HepG2 (cell line): ENCODE results near the gene DZANK1. TPM values are rescaled to one million over a fixed set of nuclear protein-coding genes. Genes with fewer than 3 reads are reported as not detected.

Source experiments
- ELF3 ChIP-seq: IDR thresholded peaks from 2 replicates; pipeline ENCODE4 v1.6.1; 2016; ENCODE audit warnings: missing genetic modification reagents, missing compliant biosample characterization
- GTF3A ChIP-seq: sonication (generic); formaldehyde crosslinking; conservative IDR thresholded peaks from 2 replicates; pipeline ENCODE4 v1.4.0; 2020; ENCODE audit warnings: mild to moderate bottlenecking, missing genetic modification reagents
- HNRNPK ChIP-seq: fragments of 200-400 bp; formaldehyde crosslinking; IDR thresholded peaks from 2 replicates; pipeline ENCODE4 v1.6.1; 2018; ENCODE audit warnings: low read length, low read depth, moderate library complexity, mild to moderate bottlenecking; ENCODE audit not compliant: poor library complexity, severe bottlenecking
- POLR2G ChIP-seq: fragments of 200-400 bp; formaldehyde crosslinking; IDR thresholded peaks from 2 replicates; pipeline ENCODE4 v1.6.1; 2018; ENCODE audit warnings: mild to moderate bottlenecking, low read depth, low read length, moderate library complexity
- RBAK ChIP-seq: sonication (generic); formaldehyde crosslinking; IDR thresholded peaks from 2 replicates; pipeline ENCODE4 v1.5.1; 2020; ENCODE audit warnings: mild to moderate bottlenecking, missing genetic modification reagents
- SMARCC2 ChIP-seq: fragments of 450-650 bp; IDR thresholded peaks from 2 replicates; pipeline ENCODE4 v1.6.1; 2017; ENCODE audit warnings: antibody characterized with exemption, mild to moderate bottlenecking
- TMF1 ChIP-seq: sonication (generic); formaldehyde crosslinking; IDR thresholded peaks from 2 replicates; pipeline ENCODE4 v1.8.1; 2022; ENCODE audit warnings: low read depth, missing genetic modification reagents
- ZNF274 ChIP-seq: sonication (generic); formaldehyde crosslinking; IDR thresholded peaks from 2 replicates; pipeline ENCODE4 v1.5.1; 2020; ENCODE audit warnings: mild to moderate bottlenecking, missing genetic modification reagents
- ZNF598 ChIP-seq: sonication (generic); formaldehyde crosslinking; IDR thresholded peaks from 2 replicates; pipeline ENCODE4 v1.5.1; 2020; ENCODE audit warnings: mild to moderate bottlenecking, missing genetic modification reagents, borderline replicate concordance
- ZSCAN31 ChIP-seq: sonication (generic); formaldehyde crosslinking; IDR thresholded peaks from 2 replicates; pipeline ENCODE4 v1.5.0; 2020; ENCODE audit warnings: low read depth, mild to moderate bottlenecking, missing genetic modification reagents
- polyA plus RNA-seq, 8 experiments: library from polyadenylated mRNA; depleted of rRNA in 3 of 8; stranded (reverse) in 7 of 8; unstranded in 1 of 8; fragments of >200 nt; fragmentation: Illumina TruSeq in 4 of 8; extraction: Trizol in 4 of 8; gene quantifications; 2 replicates each; pipeline versions ENCODE4 v1.2.1 to v1.2.3, GENCODE V29; 2011 to 2016; ENCODE audit warnings: low read depth in 4 of 8, missing spikeins in 1 of 8, mixed read lengths in 1 of 8; ENCODE audit not compliant: insufficient read depth in 1 of 8
- total RNA-seq, 5 experiments: library from RNA; depleted of rRNA; stranded (reverse); fragments of >200 nt; fragmentation: Illumina TruSeq; extraction: Trizol; gene quantifications; 2 replicates each; pipeline ENCODE4 v1.2.3, GENCODE V29; 2016; ENCODE audit warnings: low read depth in 1 of 5
- TF ChIP-seq, protein P1 (sequence below): sonication (generic); formaldehyde crosslinking; IDR thresholded peaks from 2 replicates; pipeline ENCODE4 v1.4.0; 2020; ENCODE audit warnings: missing genetic modification reagents, borderline replicate concordance
- TF ChIP-seq, protein P2 (sequence below): sonication (generic); formaldehyde crosslinking; IDR thresholded peaks from 2 replicates; pipeline ENCODE4 v1.4.0; 2020; ENCODE audit warnings: missing genetic modification reagents
- TF ChIP-seq, protein P3 (sequence below): sonication (generic); formaldehyde crosslinking; IDR thresholded peaks from 2 replicates; pipeline ENCODE4 v1.8.1; 2023; ENCODE audit warnings: mild to moderate bottlenecking, missing genetic modification reagents
- TF ChIP-seq, protein P4 (sequence below): sonication (generic); formaldehyde crosslinking; IDR thresholded peaks from 2 replicates; pipeline ENCODE4 v1.5.0; 2020; ENCODE audit warnings: mild to moderate bottlenecking, missing genetic modification reagents
- TF ChIP-seq, protein P5 (sequence below): sonication (generic); formaldehyde crosslinking; IDR thresholded peaks from 2 replicates; pipeline ENCODE4 v1.5.1; 2020; ENCODE audit warnings: mild to moderate bottlenecking, missing genetic modification reagents, borderline replicate concordance

DZANK1 gene
- total and polyA plus RNA-seq, 2 of the 13 experiments (the other 11 are each of a cell fraction or from before 2014, with no cell fraction given) = 1.6 to 3.2 TPM

DNA sequence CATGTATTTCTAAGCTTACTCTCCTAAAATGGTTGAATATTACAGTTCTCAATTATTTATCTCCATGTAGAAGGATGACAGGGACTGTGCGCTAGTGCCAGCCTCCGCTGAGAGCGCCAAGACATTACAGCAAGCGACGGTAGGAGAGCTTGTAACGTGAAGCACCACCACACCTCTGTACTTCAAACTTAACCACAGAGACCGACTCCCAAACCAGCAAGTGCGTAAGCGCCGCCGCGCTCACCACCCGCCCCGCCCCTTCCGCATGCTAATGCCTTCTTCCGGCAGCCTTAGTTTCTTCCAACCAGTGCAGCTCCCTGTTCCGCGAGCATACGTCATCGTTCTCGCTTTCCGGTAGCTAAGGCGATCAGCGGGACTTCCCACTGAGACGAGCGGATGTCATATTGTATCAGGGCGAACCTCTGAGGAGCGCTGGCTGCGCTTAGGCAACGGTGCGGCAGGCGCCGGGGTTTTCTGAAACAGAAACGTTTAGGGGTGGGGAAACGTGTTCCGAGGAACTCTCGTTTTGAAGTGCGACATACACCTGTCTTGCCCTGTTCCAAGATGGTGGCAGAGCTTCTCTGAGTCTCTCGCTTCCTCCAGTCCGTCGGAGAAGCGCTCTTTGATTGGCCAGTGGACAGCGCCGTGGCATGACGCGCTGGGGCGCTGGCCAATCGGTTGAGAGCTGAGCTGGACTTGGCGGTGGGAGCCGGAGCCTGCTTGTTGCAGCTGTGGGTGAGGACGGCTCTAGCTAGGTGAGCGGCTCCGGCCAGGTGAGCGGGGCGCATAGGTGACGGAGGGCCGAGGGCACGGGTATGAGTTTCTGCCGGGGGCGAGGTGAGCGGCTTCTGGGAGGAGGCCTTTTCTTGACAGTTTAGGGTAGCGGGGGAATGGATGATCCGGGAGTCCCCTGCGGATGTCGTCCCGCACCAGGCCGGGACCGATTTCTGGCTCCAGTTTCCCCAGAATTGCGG is 40.7 kb upstream of the DZANK1 start, which contains the start of gene SEC23B (continued):
- TF ChIP-seq, protein P1, sequence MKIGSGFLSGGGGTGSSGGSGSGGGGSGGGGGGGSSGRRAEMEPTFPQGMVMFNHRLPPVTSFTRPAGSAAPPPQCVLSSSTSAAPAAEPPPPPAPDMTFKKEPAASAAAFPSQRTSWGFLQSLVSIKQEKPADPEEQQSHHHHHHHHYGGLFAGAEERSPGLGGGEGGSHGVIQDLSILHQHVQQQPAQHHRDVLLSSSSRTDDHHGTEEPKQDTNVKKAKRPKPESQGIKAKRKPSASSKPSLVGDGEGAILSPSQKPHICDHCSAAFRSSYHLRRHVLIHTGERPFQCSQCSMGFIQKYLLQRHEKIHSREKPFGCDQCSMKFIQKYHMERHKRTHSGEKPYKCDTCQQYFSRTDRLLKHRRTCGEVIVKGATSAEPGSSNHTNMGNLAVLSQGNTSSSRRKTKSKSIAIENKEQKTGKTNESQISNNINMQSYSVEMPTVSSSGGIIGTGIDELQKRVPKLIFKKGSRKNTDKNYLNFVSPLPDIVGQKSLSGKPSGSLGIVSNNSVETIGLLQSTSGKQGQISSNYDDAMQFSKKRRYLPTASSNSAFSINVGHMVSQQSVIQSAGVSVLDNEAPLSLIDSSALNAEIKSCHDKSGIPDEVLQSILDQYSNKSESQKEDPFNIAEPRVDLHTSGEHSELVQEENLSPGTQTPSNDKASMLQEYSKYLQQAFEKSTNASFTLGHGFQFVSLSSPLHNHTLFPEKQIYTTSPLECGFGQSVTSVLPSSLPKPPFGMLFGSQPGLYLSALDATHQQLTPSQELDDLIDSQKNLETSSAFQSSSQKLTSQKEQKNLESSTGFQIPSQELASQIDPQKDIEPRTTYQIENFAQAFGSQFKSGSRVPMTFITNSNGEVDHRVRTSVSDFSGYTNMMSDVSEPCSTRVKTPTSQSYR (CRISPR knock-in tag) = no peak
- TF ChIP-seq ELF3 (peak; percentile 90), TMF1 (CRISPR knock-in tag) (peak; percentile 87), GTF3A (CRISPR knock-in tag) (peak; percentile 91), ZNF274 (CRISPR knock-in tag) (peak; percentile 87; the same call in 1 of the 2 replicates), RBAK (CRISPR knock-in tag) (peak; percentile 99), ZSCAN31 (CRISPR knock-in tag) (peak; percentile 89), POLR2G (peak; percentile 97), SMARCC2 (no peak), HNRNPK (no peak), ZNF598 (peak; percentile 98)
- TF ChIP-seq, protein P2, sequence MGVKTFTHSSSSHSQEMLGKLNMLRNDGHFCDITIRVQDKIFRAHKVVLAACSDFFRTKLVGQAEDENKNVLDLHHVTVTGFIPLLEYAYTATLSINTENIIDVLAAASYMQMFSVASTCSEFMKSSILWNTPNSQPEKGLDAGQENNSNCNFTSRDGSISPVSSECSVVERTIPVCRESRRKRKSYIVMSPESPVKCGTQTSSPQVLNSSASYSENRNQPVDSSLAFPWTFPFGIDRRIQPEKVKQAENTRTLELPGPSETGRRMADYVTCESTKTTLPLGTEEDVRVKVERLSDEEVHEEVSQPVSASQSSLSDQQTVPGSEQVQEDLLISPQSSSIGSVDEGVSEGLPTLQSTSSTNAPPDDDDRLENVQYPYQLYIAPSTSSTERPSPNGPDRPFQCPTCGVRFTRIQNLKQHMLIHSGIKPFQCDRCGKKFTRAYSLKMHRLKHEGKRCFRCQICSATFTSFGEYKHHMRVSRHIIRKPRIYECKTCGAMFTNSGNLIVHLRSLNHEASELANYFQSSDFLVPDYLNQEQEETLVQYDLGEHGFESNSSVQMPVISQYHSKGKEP (CRISPR knock-in tag) = no peak; the same call in 1 of the 2 replicates
- TF ChIP-seq, protein P3, sequence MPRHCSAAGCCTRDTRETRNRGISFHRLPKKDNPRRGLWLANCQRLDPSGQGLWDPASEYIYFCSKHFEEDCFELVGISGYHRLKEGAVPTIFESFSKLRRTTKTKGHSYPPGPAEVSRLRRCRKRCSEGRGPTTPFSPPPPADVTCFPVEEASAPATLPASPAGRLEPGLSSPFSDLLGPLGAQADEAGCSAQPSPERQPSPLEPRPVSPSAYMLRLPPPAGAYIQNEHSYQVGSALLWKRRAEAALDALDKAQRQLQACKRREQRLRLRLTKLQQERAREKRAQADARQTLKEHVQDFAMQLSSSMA (CRISPR knock-in tag) = no peak; the same call in 1 of the 2 replicates
- TF ChIP-seq, protein P4, sequence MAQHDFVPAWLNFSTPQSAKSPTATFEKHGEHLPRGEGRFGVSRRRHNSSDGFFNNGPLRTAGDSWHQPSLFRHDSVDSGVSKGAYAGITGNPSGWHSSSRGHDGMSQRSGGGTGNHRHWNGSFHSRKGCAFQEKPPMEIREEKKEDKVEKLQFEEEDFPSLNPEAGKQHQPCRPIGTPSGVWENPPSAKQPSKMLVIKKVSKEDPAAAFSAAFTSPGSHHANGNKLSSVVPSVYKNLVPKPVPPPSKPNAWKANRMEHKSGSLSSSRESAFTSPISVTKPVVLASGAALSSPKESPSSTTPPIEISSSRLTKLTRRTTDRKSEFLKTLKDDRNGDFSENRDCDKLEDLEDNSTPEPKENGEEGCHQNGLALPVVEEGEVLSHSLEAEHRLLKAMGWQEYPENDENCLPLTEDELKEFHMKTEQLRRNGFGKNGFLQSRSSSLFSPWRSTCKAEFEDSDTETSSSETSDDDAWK (CRISPR knock-in tag) = no peak
- TF ChIP-seq, protein P5, sequence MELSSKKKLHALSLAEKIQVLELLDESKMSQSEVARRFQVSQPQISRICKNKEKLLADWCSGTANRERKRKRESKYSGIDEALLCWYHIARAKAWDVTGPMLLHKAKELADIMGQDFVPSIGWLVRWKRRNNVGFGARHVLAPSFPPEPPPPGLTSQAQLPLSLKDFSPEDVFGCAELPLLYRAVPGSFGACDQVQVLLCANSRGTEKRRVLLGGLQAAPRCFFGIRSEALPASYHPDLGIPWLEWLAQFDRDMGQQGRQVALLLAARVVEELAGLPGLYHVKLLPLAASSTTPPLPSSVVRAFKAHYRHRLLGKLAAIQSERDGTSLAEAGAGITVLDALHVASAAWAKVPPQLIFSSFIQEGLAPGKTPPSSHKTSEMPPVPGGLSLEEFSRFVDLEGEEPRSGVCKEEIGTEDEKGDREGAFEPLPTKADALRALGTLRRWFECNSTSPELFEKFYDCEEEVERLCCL (CRISPR knock-in tag) = peak; percentile 89
